HG02885 (cell line): Measurements from ENCODE around the gene GABPB1.
A peak's percentile ranks its signal among the peaks of the same experiment; 100 is the strongest.

Source experiments
- ATAC-seq: cut with Tn5 transposase; IDR thresholded peaks from one replicate; pipeline ENCODE4 v1.9.1; 2021; ENCODE audit warnings: mild to moderate bottlenecking; ENCODE audit not compliant: unreplicated experiment, poor library complexity

Gene GABPB1

DNA sequence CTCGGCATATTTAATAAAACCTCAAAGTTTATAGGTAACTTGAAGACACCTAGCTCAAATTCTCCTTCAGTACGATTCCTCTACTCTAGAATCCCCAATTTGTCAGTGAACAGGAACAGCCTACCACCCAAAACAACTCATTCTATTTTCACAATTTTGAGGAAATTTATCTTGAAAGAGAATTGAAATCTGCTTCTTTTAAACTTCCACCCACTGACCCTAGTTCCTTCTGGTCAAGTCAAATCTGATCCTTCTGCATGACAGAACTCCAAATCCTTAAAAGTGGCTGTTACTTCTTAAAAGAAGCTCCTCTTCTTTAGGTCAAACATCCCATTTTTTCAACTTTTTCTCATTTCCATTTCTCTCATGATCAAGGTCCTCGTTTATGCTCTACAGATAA, 4.4 kb downstream of the GABPB1 start:
- no peak for ATAC-seq

DNA sequence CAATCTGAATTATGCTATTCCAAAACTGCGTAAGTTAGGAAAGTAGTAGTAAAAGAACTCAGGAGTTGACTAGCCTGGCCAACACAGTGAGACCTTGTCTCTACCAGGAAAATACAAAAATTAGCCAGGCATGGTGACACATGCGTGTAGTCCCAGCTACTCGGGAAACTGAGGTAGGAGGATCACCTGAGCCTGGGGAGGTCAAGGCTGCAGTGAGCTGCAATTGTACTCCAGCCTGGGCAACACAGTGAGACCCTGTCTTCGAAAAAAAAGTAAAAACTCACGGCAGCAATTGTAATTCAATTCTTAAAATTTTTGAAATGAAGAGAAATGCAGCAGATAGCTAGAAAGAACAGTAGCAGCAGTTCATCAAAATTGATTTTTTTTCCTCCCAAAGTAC, 9.7 kb downstream of the GABPB1 start:
- no peak for ATAC-seq

DNA sequence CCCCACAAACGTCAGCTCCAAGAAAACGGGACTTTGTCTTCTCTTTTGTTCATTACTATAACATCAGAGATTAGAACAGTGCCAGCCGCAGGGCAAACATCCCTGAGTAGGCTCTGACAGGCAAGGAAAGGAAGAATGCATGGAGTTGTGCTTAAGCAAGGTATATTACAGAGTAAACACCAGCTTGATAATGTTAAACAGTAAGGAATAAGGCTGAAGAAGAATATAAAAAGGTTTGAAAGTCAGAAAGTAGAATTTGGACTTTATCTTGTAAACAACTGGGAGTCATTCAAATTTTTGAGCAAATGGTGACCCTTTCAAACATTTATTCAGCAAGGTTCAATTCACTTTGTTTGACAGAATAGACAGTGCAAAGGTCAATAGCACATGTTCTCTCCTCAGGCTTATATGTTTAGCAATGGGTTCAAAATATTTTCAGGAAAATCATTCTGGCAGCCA, 11.0 kb downstream of the GABPB1 start:
- no peak for ATAC-seq

DNA sequence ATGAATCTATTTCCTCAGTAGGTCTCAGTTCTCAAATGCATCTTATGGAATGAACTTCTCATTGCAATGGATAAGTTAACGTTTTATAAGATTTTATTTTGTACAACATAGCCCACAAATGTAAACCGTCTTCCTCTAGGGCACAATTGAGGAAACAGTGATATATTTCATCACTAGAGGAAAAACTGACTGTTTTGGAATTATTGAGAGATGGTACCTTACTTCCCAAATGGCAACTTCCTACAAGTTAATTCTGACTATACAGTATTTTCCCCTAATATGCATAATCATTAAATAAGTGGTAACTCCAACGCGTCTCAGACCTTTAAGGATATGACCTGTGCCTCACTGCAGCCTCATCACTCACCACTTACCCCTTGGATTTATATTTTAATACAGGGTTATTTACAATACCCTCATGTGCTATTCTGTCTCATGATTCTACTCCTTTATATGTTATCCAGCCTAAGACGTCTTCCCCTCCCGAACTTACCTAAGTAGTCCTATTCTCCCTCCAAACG, 13.3 kb downstream of the GABPB1 start:
- no peak for ATAC-seq

DNA sequence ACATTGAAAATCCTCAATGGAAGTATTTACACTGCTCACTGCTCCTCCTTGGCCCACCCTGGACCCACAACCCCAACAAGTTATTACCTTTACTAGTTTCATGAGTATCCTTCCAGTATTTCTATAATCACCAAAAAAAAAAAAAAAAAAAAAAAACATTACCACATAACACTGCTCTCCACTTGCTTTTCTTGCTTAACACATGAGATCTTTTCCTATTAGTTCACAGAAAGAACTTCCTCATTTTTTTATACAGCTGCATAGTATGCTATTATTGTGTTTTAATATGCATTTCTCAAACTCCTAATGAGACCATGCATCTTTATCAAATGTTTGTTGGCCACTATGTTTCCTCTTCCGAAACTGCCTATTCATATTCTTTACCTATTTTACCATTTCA, 14.6 kb downstream of the GABPB1 start:
- ATAC-seq = no peak

DNA sequence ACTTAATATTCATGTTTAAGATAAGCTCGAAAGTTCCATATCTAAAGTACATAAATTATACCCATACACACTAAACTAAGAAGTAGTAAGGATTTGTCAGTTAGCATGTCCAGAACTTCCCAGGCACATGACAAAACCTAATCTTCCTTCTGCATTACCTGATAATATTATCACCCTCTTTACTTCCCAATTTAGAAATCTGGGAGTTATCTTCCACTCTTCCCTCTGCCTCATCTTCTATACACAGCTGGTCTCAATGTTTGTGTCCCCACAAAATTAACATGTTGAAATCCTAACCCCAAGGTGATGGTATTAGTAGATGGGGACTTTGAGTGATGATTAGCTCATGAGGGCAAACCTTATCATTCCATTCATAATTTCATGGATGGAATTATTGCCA, 15.3 kb downstream of the GABPB1 start:
- ATAC-seq = no peak

DNA sequence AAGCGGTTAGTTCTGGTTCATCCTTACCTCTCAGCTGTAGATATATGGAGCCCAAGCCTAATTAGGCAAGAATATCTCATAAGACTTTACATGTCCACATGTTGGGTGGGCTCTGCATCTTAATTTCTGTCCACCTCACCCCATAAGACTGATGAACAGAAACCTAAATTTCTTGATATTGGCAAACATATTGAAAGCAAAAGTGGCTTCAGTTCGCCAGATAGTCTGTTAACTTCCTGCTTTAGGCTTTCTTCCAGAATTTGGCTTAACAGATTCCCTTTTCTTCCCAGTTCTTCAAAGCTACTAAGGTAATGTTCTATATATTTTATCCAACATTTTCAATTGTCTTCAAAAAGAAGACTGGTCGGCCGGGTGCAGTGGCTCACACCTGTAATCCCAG, 19.7 kb downstream of the GABPB1 start:
- no peak for ATAC-seq

DNA sequence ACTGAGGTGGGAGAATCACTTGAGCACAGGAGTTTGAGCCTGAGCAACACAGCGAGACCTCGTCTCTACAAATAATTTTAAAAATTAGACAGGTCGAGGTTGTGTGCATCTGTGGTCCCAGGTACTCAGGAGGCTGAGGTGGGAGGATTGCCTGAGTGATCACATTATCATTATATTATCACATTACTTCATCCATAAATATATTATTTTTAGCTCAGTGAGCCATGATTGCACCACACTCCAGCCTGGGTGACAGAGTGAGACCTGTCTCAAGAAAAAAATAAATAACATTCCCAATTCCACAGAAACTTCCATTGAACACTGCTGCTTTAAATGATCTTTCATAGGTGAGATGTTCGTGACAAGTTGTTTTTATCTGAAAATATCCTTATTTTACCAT, 21.8 kb downstream of the GABPB1 start:
- no peak for ATAC-seq

DNA sequence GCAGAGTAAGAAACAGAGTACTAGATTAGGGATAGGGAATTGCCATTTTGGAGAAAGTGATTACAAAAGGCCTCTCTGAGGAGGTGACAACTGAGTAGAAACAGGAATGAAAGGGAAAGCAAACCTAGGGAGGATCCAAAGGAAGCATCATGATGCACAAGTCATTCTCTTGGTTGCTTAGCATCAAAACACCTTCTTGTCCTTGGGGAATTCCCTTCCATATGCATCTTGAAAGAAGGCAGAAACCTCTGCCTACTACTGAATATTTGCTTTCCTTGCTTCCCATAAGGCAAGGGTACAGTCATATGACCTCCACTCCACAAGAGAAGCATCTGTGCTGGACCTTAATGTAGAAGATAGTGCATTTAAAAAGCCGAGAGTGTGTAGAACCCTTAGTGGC, 24.1 kb downstream of the GABPB1 start:
- ATAC-seq = no peak

DNA sequence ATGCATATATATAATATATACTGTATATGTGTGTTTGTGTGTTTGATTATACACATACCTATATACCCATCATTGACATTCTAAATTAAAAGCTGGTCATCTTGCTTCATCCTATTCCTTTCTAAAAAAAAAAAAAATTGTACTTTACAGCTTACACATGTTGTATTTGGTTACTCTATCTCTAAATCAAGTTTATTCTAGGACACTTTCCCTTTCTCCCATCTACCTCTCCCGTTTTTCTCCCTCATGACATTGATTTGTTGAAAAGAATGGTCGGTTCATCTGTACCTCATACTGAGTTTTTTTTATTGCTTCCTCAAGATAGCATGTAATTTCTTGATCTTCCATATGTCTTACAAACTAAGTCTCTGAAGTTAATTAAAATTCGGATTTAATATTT, 26.9 kb downstream of the GABPB1 start:
- no peak for ATAC-seq

DNA sequence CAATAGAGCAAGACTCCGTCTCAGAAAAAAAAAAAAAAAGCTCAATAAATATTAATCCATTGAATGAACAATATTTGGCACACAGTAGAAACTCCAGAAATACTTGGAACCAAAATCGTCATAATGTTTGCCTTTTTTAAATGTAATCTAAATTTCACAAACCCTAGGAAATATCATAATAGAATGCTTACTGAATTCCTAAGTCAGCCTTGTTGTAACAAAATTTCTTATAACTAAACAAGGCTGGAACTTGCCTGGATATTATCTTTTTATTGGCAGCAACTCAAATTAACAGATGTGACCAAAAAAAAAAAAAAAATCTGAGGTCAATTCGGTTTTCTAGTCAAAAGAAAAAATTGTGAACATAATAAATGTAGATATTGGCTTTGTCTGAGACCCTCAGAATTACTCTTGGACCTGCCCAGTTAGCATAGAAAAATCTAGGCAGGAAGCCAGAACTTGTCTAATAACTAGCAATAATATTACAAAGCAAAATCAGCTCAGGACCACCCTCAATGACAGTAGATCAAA, 33.3 kb downstream of the GABPB1 start:
- ATAC-seq = no peak

DNA sequence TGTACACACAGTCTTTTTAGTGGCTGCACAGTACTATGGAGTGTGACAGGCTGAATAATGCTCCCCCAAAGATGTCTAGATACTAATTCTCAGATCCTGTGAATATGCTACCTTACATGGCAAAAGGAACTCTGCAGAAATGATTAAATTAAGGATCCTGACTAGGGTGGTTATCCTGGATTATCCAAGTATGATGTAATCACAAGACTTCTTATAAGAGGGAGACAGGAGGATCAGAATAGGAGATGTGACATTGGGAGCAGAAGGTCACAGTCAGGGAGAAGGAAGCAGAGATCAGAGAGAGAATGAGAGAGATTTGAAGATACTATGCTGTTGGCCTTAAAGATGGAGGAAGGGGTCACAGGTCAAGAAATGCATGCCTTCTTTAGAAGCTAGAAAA, 34.5 kb downstream of the GABPB1 start:
- ATAC-seq = no peak

DNA sequence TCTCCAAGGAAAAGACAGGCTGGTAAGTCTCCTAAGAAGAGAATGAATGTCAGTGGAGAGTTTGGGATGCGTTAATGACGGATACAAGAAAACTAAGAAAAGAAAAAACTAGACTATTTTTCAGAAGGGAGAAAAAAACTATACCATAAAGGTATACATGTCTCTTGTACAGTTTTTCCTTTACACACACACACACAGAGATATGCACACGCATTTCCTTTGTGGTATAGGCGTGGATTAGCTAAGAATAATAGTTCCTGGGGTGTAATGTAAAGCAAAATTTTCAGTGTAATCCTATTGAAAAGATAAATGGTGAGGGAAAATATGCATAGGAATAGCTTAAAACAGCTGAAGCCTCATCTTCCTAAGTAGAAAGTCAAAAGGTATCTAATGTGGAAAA, 36.3 kb downstream of the GABPB1 start:
- no peak for ATAC-seq

DNA sequence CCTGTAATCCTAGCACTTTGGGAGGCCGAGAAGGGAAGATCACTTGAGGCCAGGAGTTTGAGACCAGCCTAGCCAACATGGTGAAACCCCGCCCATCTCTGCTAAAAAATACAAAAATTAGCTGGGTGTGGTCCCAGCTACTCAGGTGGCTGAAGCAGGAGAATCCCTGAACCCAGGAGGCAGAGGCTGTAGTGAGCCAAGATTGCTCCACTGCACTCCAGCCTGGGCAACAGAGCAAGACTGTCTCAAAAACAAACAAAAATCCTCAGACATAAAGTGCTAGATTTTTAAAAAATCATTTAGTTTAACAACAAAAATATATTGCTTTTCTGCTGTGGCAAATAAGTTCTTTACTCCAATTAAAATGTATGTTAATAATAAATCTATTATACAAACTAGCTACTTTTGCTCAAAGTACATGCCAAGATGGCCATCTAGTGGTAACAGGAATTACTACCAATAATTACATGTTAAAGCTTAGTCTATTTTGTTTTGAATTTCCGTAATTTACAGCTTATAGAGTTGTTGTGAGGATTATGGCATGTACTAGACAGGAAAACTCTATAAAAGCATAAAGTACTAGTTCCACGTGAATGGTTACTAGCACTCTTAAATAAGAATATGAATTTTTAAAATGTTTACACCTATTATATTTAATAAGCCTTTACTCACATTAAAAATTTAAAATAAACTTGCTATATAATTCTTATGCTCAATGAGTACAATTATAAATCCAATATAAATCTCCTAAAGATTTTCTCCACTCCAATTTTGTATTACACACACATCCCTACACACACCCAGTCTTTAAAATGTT, 39.0 kb downstream of the GABPB1 start:
- ATAC-seq = peak; percentile 53

DNA sequence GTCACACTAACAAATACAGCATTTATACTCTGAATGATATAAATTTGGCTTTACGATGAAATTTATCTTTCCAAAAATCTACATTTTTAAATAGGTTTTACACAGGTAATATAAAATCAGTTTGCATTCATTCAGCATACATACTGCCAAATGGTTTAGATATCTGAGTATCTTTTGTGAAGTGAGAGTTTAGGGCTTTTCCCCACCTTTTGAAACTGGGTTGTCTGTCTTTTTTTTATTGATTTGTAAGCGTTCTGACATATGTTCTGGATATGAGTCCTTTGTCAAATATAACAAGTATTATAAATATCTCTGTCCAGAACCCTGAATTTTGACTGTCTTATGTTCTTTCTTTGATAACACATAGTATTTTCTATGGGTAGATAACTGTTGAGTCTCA, 42.4 kb downstream of the GABPB1 start:
- ATAC-seq = no peak

DNA sequence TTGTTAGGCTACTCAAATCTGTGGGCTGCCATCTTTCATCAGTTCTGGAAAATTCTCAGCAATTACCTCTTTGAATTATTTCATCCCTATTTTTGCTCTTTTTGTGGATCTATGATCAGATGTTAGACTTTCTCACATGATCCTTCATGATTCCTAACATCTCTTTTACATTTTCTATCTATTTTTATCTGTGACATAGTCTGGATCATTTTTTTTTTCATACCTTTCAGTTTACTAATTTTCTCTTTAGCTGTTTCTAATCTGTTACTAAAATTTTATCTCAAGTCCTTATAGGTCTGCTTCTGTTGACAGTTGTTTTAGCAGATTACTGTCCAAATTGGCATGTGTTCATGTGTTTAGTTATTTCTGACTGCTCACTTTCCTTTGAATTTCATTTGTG, 47.2 kb downstream of the GABPB1 start:
- ATAC-seq = no peak

DNA sequence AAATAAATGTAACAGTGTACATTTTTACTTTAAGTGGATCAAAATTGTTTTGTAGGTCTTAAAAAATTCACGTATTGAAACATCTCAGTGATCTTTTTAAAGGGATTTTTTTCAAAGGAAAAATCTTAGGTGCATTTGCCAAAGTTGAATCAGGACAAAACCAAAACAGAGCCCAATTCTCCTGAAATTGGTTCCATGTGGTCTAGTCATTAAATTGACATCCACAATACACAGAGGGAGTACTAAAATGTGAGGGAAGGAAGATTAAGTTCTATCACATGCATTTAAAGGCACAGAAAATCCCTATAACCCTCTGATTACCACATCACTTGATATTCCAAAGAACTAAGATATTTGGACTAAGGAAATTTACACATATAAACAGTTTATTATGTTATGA, 50.2 kb downstream of the GABPB1 start:
- ATAC-seq = no peak

DNA sequence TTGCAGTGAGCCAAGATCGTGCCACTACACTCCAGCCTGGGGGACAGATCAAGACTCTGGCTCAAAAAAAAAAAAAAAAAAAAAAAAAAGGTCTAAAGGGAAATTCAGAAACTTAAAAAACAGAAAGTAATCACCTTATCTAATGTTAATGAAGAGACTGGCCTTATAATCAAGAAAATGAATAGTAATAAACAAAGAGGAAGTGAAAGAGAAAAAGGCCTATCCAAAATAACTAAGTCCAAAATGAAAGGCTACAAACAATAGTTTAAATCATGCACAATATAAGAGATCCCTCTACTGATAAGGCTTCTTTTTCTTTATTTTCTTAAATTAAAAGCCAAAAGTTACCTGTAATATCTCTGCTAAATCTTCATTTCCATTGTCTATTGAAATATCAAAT, 52.4 kb downstream of the GABPB1 start:
- ATAC-seq = no peak

DNA sequence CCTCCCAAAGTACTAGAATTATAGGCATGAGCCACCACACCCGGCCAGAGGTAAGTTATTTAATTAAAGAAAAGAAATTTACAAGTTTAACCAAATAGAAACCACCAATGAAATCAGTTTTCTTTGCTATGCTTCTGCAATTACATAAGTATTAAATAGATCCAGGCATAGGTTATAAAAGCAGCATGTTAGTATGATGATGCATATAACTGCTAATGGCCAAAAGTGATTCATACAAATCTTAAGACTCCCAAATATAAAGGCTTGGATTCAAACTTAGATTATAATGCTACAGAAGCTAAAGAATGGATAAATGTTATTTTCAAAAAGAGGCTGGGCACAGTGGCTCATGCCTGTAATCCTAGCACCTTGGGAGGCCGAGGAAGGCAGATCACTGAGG, 56.7 kb downstream of the GABPB1 start:
- no peak for ATAC-seq

DNA sequence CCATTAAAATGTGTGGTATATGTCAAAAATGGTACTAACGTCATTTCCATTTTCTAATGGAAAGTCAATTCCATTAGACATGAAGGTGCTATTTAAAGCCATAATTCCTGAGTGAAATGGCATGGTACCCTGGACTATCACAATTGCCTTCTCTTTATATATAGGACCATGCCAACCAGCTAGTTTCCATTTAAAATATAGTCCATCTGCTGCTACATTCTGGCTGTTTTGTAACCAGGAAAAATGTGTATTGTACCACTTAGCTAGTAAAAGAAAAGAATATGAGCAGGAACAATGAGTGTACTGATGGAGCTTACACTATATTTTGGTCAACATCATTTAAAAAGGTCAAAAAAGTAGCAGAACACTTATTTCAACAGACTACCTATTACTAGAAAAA, 59.0 kb downstream of the GABPB1 start:
- ATAC-seq = no peak

DNA sequence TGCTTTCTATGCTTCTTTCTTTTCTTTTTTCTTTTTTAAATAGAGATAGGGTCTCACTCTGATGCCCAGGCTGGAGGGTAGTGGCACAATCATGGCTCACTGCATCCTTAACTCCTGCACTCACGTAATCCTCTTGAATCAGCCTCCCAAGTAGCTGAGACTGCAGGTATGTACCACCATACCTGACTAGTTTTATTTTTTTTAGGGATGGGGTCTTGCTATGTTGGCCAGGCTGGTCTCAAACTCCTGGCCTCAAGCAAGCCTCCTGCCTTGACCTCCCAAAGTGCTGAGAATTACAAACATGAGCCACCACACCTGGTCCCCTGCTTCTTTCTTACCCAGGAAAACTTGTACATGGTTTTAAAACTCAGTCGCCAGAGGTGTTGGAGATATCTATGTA, 65.2 kb downstream of the GABPB1 start:
- ATAC-seq = no peak
